Gastroesophageal sphincter (tissue), 4 donors: ENCODE data around the gene KDM4C. TPM values are rescaled to one million over a fixed set of nuclear protein-coding genes. Genes with fewer than 3 reads are reported as not detected.

Source experiments
- ATAC-seq: fragments of 150-250 bp; one replicate; pipeline ENCODE4 v1.9.1; 2016; ENCODE audit warnings: mild to moderate bottlenecking, moderate library complexity
- H3K27ac ChIP-seq, 4 donors: fragments of 200-600 bp; sonication (generic) in 3 of 4; 1 replicate in 3 of 4; 2 replicates in 1 of 4; pipeline ENCODE4 v1.5.1; 2016 to 2019
- H3K27me3 ChIP-seq: fragments of 200-600 bp; sonication (generic); one replicate; pipeline ENCODE4 v1.5.1; 2019
- H3K36me3 ChIP-seq, 2 donors: fragments of 200-600 bp; sonication (generic); one replicate each; pipeline ENCODE4 v1.5.1; 2019; ENCODE audit warnings: control low read depth in 1 of 2
- H3K4me1 ChIP-seq, 3 donors: fragments of 200-600 bp; sonication (generic); 1 replicate in 2 of 3; 2 replicates in 1 of 3; pipeline ENCODE4 v1.5.1; 2016 to 2019; ENCODE audit warnings: control low read depth in 2 of 3
- H3K4me3 ChIP-seq, 2 donors: fragments of 200-600 bp; sonication (generic); one replicate each; pipeline ENCODE4 v1.5.1; 2019; ENCODE audit warnings: mild to moderate bottlenecking in 1 of 2, moderate library complexity in 1 of 2
- H3K9me3 ChIP-seq, 3 donors: fragments of 200-600 bp; sonication (generic); one replicate each; pipeline ENCODE4 v1.5.1; 2017 to 2019; ENCODE audit warnings: control low read depth in 2 of 3
- EP300 ChIP-seq: sonication (generic); formaldehyde crosslinking; IDR thresholded peaks from one replicate; pipeline ENCODE4 v1.6.1; 2017; ENCODE audit warnings: antibody characterized with exemption, mild to moderate bottlenecking
- POLR2A ChIP-seq, 2 donors: fragments of 450-650 bp; IDR thresholded peaks; one replicate each; pipeline ENCODE4 v1.6.1; 2017; ENCODE audit warnings: antibody characterized with exemption in 2 of 2, mild to moderate bottlenecking in 2 of 2, moderate library complexity in 1 of 2
- POLR2AphosphoS5 ChIP-seq: sonication (generic); formaldehyde crosslinking; IDR thresholded peaks from one replicate; pipeline ENCODE4 v1.6.1; 2017; ENCODE audit warnings: antibody characterized with exemption
- WGBS, 2 donors: methylation state at CpG; one replicate each; pipeline ENCODE4 v1.1.5; 2018; ENCODE audit warnings: low coverage in 1 of 2; 5-methylcytosine and 5-hydroxymethylcytosine counted together
- total RNA-seq, 4 donors: library from RNA; depleted of rRNA; stranded (reverse); fragments of >200 nt; gene quantifications; one replicate each; pipeline ENCODE4 v1.1.0, GENCODE V29; 2016
- TF ChIP-seq, protein P1 (sequence below), 4 experiments: fragments of 200-600 bp in 2 of 4; fragments of 450-650 bp in 2 of 4; sonication (generic) in 1 of 4; IDR thresholded peaks; one replicate each; pipeline ENCODE4 v1.5.1; 2017 to 2019; ENCODE audit warnings: antibody characterized with exemption in 4 of 4, mild to moderate bottlenecking in 2 of 4, moderate library complexity in 2 of 4

Gene KDM4C
- total RNA-seq, 4 donors from 2014 or later = 17.7 to 65.2 (median 29.5) TPM

DNA sequence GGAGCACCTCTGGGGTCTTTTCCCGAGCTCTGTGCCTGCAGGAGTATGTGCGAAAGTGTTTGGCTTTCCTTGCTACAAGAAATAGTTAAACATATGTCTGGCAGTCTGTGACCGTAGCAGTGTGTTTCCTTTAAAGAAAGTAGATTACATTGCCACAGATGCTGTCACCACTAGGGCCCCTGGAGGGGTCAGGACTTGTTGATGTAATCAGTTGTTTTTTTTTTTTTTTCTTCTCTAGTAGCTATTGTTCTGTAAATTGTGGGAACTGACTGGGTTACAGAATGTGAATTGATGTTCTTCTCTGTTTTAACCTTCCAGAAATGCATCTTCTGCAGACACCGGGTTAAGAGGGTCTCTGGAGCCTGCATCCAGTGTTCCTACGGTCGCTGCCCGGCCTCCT lies 345.6 kb downstream of the KDM4C start:
- WGBS, 2 donors = 88 to 90% methylated on average over 5 to 7 of the region's 7 CpGs
- Histone ChIP-seq H3K27ac (no peak overlapping the region), H3K4me3 (no peak overlapping the region), H3K4me1 (peaks cover 0 to 7% (median 0%) of the 10 kb centered on the region in 3 donors), H3K36me3 (peaks cover 0 to 35% of the 10 kb centered on the region in 2 donors), H3K27me3 (no peaks in the 10 kb centered on the region), H3K9me3 (no peaks in the 10 kb centered on the region)
- no peak for ATAC-seq
- no peak for TF ChIP-seq POLR2AphosphoS5
- TF ChIP-seq POLR2A (IDR thresholded peaks at IDR 0.05) = no peak
- TF ChIP-seq, protein P1, sequence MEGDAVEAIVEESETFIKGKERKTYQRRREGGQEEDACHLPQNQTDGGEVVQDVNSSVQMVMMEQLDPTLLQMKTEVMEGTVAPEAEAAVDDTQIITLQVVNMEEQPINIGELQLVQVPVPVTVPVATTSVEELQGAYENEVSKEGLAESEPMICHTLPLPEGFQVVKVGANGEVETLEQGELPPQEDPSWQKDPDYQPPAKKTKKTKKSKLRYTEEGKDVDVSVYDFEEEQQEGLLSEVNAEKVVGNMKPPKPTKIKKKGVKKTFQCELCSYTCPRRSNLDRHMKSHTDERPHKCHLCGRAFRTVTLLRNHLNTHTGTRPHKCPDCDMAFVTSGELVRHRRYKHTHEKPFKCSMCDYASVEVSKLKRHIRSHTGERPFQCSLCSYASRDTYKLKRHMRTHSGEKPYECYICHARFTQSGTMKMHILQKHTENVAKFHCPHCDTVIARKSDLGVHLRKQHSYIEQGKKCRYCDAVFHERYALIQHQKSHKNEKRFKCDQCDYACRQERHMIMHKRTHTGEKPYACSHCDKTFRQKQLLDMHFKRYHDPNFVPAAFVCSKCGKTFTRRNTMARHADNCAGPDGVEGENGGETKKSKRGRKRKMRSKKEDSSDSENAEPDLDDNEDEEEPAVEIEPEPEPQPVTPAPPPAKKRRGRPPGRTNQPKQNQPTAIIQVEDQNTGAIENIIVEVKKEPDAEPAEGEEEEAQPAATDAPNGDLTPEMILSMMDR (IDR thresholded peaks at IDR 0.05) = no peak
- no peak for TF ChIP-seq EP300

DNA sequence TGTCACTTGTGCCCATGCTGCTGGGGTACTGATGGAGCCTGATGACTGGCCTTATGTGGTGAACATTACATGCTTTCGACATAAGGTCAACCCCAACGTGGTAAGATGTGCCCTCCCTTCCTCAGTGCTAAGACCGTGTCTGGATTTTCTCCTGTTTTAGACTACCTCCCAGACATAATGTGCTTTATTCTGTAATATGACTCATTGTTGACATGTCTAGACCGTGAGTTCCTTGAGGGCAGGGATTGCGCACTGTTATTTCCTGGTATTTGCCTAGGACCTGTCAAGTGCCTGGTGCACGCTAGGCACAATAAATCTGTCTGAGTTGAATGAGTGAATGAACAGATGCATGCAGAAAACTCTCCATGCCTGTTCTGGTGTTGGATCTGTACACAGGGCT lies 346.0 kb downstream of the KDM4C start:
- TF ChIP-seq POLR2AphosphoS5 = no peak
- TF ChIP-seq, protein P1 (IDR thresholded peaks at IDR 0.05) = no peak
- TF ChIP-seq POLR2A (IDR thresholded peaks at IDR 0.05) = no peak
- TF ChIP-seq EP300 = no peak
- no peaks in the 10 kb centered on the region for H3K27me3 ChIP-seq
- peaks cover 0 to 37% of the 10 kb centered on the region in 2 donors for H3K36me3 ChIP-seq
- H3K9me3 ChIP-seq = no peaks in the 10 kb centered on the region
- no peak for ATAC-seq
- no peak overlapping the region for H3K27ac ChIP-seq
- WGBS, 2 donors = 82% methylated on average over 3 of the region's 6 CpGs; no CpG with 5 or more reads in 1 of the 2 donors
- no peak overlapping the region for H3K4me3 ChIP-seq
- peaks cover 0 to 3% (median 0%) of the 10 kb centered on the region in 3 donors for H3K4me1 ChIP-seq

DNA sequence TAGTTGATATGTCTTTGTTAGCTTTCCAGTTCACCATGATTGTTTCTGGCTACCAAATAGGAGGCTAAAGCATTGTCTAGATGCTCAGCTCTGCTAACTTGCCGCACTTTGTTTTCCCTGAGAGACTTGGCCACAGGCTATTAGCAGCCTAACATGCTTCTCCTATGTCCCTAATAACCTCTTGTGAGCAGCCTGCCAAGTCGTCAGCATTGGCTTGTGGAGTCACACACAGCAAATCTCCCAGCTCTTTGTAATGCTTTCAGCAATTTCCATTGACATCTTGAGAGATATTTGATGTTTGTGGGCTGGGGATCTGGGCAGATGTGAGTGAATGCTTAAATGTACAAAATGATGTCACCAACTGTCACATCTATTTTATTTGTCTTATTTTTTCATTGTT lies 346.9 kb downstream of the KDM4C start:
- H3K4me1 ChIP-seq = no peaks in the 10 kb centered on the region
- TF ChIP-seq, protein P1 (IDR thresholded peaks at IDR 0.05) = no peak
- TF ChIP-seq EP300 (no peak), POLR2A (IDR thresholded peaks at IDR 0.05) (no peak), POLR2AphosphoS5 (no peak)
- no peaks in the 10 kb centered on the region for H3K27me3 ChIP-seq
- H3K36me3 ChIP-seq = peaks cover 0 to 37% of the 10 kb centered on the region in 2 donors
- ATAC-seq = no peak
- no peak overlapping the region for H3K4me3 ChIP-seq
- no peaks in the 10 kb centered on the region for H3K9me3 ChIP-seq
- H3K27ac ChIP-seq = no peak overlapping the region
- 69 to 72% methylated on average over 2 of the region's 2 CpGs for WGBS, 2 donors

DNA sequence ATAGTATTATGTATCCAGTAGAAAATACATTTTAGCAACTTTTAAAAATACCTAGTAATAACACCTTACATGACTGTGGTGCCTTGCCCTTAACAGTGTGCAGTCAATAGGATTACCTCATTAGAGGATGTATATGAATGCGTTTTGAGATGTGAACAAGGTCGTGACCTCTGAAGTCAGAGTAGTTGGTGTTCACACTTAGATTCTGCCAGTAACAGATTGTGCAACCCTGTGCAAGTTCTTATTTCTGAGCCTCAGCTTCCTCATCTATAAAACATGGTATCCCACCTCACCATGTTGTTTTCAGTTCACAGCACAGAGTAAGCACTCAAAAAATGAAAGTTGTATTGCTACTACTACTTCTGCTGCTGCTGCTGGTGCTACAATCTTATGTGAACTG lies 347.3 kb downstream of the KDM4C start:
- no peak for TF ChIP-seq EP300
- TF ChIP-seq POLR2AphosphoS5 = no peak
- TF ChIP-seq, protein P1 (IDR thresholded peaks at IDR 0.05) = no peak
- TF ChIP-seq POLR2A (IDR thresholded peaks at IDR 0.05) = no peak
- Histone ChIP-seq H3K4me3 (no peak overlapping the region), H3K27ac (no peak overlapping the region), H3K4me1 (no peaks in the 10 kb centered on the region), H3K9me3 (no peaks in the 10 kb centered on the region), H3K27me3 (no peaks in the 10 kb centered on the region), H3K36me3 (peaks cover 0 to 37% of the 10 kb centered on the region in 2 donors)
- ATAC-seq = no peak
- WGBS, 2 donors = 82 to 100% methylated on average over 2 of the region's 2 CpGs

DNA sequence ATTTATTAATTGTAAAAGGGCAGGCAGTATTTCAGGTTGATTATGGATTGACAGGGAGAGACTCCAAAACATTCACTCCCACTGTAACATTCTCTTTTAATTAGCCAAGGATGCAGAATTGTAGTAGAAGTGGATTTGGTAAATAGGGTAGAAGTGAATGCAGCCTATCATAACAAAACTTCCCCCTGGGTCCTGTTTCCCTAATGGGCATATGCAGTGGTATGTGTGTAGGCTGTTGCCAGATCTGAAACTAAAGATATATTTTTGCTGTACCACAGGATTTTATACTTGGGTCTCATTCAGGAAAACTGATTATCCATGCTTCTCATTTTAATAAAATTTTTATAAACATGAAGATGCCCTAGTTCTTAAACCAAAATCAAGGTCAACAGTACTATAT lies 351.2 kb downstream of the KDM4C start:
- no peak overlapping the region for H3K4me3 ChIP-seq
- H3K9me3 ChIP-seq = no peaks in the 10 kb centered on the region
- no peaks in the 10 kb centered on the region for H3K4me1 ChIP-seq
- peaks cover 0 to 40% of the 10 kb centered on the region in 2 donors for H3K36me3 ChIP-seq
- H3K27me3 ChIP-seq = no peaks in the 10 kb centered on the region
- no peak for ATAC-seq
- no peak for TF ChIP-seq POLR2A (IDR thresholded peaks at IDR 0.05)
- TF ChIP-seq, protein P1 (IDR thresholded peaks at IDR 0.05) = no peak
- no peak for TF ChIP-seq EP300
- no peak for TF ChIP-seq POLR2AphosphoS5
- H3K27ac ChIP-seq = no peak overlapping the region
